ENCODE measurements around the gene DENND1A. TPM values are rescaled to one million over a fixed set of nuclear protein-coding genes. Genes with fewer than 3 reads are reported as not detected.
"Not testable (repeated sequence)": the region's sequence is repeated elsewhere in the genome, so short reads cannot be mapped to it uniquely, and the experiment has no call there.

Gene DENND1A
- total and polyA plus RNA-seq, 2 experiments from 2014 or later, result 13.1 to 14.5 TPM

- peaks cover 33% of the 10 kb centered on the region for H3K4me1 ChIP-seq (ENCODE audit: low read depth)
- no peaks in the 10 kb centered on the region for H3K9me3 ChIP-seq (ENCODE audit: low read depth)
- no peak for TF ChIP-seq CTCF (IDR thresholded peaks at IDR 0.05; ENCODE audit: low read depth, low read length)
- no peaks in the 10 kb centered on the region for H3K27me3 ChIP-seq
- H3K36me3 ChIP-seq, result no peaks in the 10 kb centered on the region
- H3K4me3 ChIP-seq, result no peak overlapping the region
- no peak overlapping the region for H3K27ac ChIP-seq
- no peak for DNase-seq (ENCODE audit: low read depth in 1 of 2, low spot score in 1 of 2)
These were observed 188.7 kb downstream of the DENND1A start for GRCh38 chr9:123741214-123741613.

GRCh38 chr9:123739902-123740301, 190.0 kb downstream of the DENND1A start:
- no peaks in the 10 kb centered on the region for H3K27me3 ChIP-seq
- peaks cover 33% of the 10 kb centered on the region for H3K4me1 ChIP-seq (ENCODE audit: low read depth)
- no peaks in the 10 kb centered on the region for H3K36me3 ChIP-seq
- TF ChIP-seq CTCF (IDR thresholded peaks at IDR 0.05; ENCODE audit: low read depth, low read length), result no peak
- no peaks in the 10 kb centered on the region for H3K9me3 ChIP-seq (ENCODE audit: low read depth)
- no peak overlapping the region for H3K27ac ChIP-seq
- no peak overlapping the region for H3K4me3 ChIP-seq
- DNase-seq (ENCODE audit: low read depth in 1 of 2, low spot score in 1 of 2), result no peak

- Histone ChIP-seq H3K27ac (no peak overlapping the region), H3K9me3 (ENCODE audit: low read depth) (no peaks in the 10 kb centered on the region), H3K4me1 (ENCODE audit: low read depth) (peaks cover 33% of the 10 kb centered on the region), H3K27me3 (no peaks in the 10 kb centered on the region), H3K4me3 (no peak overlapping the region), H3K36me3 (no peaks in the 10 kb centered on the region)
- TF ChIP-seq CTCF (IDR thresholded peaks at IDR 0.05; ENCODE audit: low read depth, low read length), result no peak
- DNase-seq (ENCODE audit: low read depth in 1 of 2, low spot score in 1 of 2), result no peak
These were observed 190.5 kb downstream of the DENND1A start for GRCh38 chr9:123739387-123739786.

GRCh38 chr9:123738648-123739047, 191.3 kb downstream of the DENND1A start:
- H3K4me1 ChIP-seq (ENCODE audit: low read depth), result peaks cover 33% of the 10 kb centered on the region
- no peaks in the 10 kb centered on the region for H3K9me3 ChIP-seq (ENCODE audit: low read depth)
- TF ChIP-seq CTCF (IDR thresholded peaks at IDR 0.05; ENCODE audit: low read depth, low read length), result no peak
- no peak overlapping the region for H3K4me3 ChIP-seq
- DNase-seq (ENCODE audit: low read depth in 1 of 2, low spot score in 1 of 2), result no peak
- no peaks in the 10 kb centered on the region for H3K27me3 ChIP-seq
- no peaks in the 10 kb centered on the region for H3K36me3 ChIP-seq
- no peak overlapping the region for H3K27ac ChIP-seq

GRCh38 chr9:123735376-123735775, 194.6 kb downstream of the DENND1A start:
- Histone ChIP-seq H3K4me3 (no peak overlapping the region), H3K27me3 (no peaks in the 10 kb centered on the region), H3K36me3 (no peaks in the 10 kb centered on the region), H3K27ac (no peak overlapping the region), H3K9me3 (ENCODE audit: low read depth) (no peaks in the 10 kb centered on the region), H3K4me1 (ENCODE audit: low read depth) (peaks cover 15% of the 10 kb centered on the region)
- no peak for DNase-seq (ENCODE audit: low read depth in 1 of 2, low spot score in 1 of 2)
- TF ChIP-seq CTCF (IDR thresholded peaks at IDR 0.05; ENCODE audit: low read depth, low read length), result no peak

GRCh38 chr9:123728571-123728970, 201.4 kb downstream of the DENND1A start:
- not testable (repeated sequence) for H3K9me3 ChIP-seq (ENCODE audit: low read depth); H3K4me3 ChIP-seq; H3K36me3 ChIP-seq; H3K4me1 ChIP-seq (ENCODE audit: low read depth); H3K27me3 ChIP-seq; DNase-seq (ENCODE audit: low read depth in 1 of 2, low spot score in 1 of 2); H3K27ac ChIP-seq
